Mucosa of stomach (tissue), 1 donor: ENCODE measurements around the gene FNDC3B.

Experiments
- H3K27me3 ChIP-seq: one replicate; pipeline ENCODE4 v1.7.0; 2013; ENCODE audit warnings: mild to moderate bottlenecking, low read length; ENCODE audit not compliant: control insufficient read depth, insufficient read depth
- H3K36me3 ChIP-seq: one replicate; pipeline ENCODE4 v1.7.0; 2013; ENCODE audit warnings: low read length; ENCODE audit not compliant: control insufficient read depth, insufficient read depth
- H3K4me1 ChIP-seq: one replicate; pipeline ENCODE4 v1.7.0; 2013; ENCODE audit warnings: mild to moderate bottlenecking, low read length; ENCODE audit not compliant: control insufficient read depth, insufficient read depth
- H3K4me3 ChIP-seq: one replicate; pipeline ENCODE4 v1.7.0; 2013; ENCODE audit warnings: low read length
- H3K9ac ChIP-seq: one replicate; pipeline ENCODE4 v1.7.0; 2013; ENCODE audit warnings: mild to moderate bottlenecking, low read length, moderate library complexity
- H3K9me3 ChIP-seq: one replicate; pipeline ENCODE4 v1.7.0; 2013; ENCODE audit warnings: mild to moderate bottlenecking, low read length, moderate library complexity; ENCODE audit not compliant: control insufficient read depth
- donor health status: Pancreatic carcinoma.

Gene FNDC3B

DNA sequence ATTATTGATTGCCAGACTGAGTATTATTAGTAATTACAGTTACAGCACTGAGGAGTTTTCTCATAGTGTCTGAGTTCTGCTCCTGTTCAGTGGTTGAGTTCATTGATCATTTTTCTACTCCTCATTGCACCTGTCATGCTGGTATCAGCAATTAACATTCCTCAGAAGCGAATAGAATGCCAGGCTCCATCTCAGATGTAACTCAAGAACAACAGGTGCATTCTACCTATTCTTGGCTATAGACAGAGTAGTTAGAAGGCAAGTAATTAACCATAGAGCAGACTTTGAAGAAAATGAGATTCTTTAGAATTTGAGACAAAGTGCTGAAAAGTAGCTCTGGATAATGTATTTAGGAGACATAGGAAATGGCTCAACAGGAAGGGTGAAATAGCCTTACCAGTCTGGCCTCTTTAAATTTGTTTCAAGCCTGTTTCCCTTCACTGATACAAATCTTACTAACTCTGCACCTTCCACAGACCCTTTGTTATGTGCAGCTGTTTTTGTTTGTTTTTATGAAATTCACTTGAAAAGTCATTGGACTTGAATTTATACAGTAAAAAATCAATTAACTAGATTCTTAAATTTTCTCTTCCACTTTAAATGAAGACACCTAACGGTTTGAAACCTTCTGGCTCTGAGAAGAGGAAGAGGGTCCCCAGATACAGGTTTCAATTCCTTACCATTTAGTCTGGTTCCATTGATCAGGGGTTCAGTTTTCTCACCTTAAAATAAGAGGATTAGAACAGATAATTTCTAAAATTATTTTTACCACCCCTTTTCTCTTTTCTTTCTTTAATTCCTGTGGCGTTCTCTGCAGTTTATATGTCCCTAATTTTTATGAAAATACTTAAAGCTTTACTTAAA, 109.6 kb downstream of the FNDC3B start:
- H3K4me1 ChIP-seq: peaks cover 37% of the 10 kb centered on the region
- H3K36me3 ChIP-seq: no peaks in the 10 kb centered on the region
- no peak overlapping the region for H3K4me3 ChIP-seq
- H3K9ac ChIP-seq: no peak overlapping the region
- H3K9me3 ChIP-seq: no peaks in the 10 kb centered on the region
- no peaks in the 10 kb centered on the region for H3K27me3 ChIP-seq

DNA sequence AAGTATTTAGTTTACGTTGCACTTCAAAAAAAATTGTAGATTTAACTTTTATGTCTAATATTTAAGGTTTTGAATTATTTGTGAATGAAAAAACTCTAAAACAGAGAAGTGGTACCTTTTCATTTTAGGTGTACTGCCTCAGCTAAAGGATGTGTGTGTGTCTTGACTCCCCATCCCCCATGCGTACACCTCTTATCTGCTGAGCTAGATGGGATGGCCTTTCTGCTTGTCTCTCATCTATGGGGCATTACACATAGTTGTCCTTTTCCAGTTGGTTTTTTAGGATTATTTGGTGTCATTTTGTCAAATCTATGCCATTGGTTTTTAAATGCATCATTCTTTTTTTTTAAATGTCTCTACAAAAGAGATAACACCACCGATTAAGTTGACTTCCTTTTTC, 110.9 kb downstream of the FNDC3B start:
- Histone ChIP-seq H3K4me3 (no peak overlapping the region), H3K9ac (no peak overlapping the region), H3K9me3 (no peaks in the 10 kb centered on the region), H3K36me3 (no peaks in the 10 kb centered on the region), H3K4me1 (peaks cover 40% of the 10 kb centered on the region), H3K27me3 (no peaks in the 10 kb centered on the region)

DNA sequence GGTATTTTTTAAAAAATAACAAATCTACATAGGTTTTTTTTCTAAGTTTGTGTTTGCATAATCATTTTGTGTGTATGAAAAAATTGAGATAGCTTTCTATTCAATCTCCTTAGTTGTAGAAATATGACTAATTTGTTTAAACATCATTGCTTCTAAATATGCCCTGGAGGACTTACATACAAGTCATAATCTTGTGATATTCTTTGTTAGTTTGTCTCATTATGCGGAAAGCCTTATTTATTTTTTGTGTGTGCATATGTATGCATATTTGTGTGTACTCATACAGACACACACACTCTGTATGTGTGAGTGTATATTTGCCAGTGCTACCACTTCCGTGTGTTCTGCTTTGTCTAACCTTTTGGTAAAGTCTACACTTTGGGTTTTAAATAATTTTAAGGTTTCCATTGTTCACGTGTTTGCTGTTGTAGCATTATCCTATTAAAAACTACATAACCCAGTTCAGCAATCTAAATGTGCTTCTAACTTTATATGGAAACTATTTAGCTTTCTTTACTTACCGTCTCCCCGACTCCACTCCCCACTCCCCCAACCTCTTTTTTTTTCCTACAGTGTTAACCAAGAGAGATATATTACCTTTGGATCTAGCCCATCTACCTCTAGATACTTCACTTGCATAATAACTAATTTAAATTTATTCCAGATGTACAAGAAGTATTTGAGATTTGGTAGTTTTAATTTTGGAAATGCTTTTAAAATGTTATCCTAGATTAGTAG, 111.7 kb downstream of the FNDC3B start:
- Histone ChIP-seq H3K4me3 (no peak overlapping the region), H3K4me1 (peaks cover 43% of the 10 kb centered on the region), H3K9ac (no peak overlapping the region), H3K27me3 (no peaks in the 10 kb centered on the region), H3K36me3 (no peaks in the 10 kb centered on the region), H3K9me3 (no peaks in the 10 kb centered on the region)

DNA sequence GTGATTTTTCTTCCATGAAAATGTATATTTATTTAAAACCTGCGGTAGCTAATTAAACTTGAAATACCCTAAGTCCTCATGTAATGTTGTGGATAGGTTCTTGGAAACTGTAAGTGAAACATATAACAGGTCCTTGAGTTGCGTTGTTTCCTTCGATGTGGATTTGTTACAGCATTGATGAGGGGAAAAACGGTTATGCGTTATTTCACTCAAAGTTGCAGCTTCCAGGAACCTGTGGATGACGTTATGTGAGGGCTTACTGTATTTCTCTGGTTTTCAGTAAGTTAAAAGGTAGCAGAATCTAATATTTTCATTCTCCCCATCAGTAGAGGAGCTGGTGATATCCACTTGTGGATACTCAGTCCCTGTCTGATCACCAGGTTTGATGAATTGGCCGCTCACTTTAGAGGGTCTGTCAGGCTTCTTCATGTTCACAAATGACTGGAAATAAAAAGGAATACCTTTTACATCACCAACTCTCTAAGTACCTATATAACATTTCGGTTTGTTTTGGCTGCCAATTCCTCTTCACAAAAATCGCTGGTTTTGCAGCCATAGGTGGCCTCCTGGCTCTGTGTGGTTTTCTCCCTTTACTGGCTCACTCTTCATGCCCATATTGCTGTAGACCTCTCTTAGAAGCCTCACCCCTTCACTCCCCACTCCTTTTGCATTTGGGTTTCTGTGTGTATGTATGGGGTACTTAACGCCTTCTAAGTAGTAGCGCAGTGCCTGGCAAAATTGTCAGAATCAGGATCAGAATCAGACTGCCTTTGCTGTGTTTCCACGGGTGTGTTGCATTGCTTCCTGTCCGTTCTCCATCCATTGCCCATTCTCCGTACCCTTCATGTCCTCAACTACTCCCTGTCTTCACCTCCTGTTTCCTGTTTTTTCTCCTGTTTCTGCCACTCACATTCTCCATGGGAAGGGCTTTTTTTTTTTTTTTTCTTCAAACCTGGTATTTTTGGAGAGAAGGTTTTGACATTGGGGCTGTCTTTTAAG, 112.6 kb downstream of the FNDC3B start:
- Histone ChIP-seq H3K36me3 (no peaks in the 10 kb centered on the region), H3K9ac (peak overlapping the region; percentile 54), H3K9me3 (no peaks in the 10 kb centered on the region), H3K4me3 (no peak overlapping the region), H3K4me1 (peaks cover 52% of the 10 kb centered on the region), H3K27me3 (no peaks in the 10 kb centered on the region)

DNA sequence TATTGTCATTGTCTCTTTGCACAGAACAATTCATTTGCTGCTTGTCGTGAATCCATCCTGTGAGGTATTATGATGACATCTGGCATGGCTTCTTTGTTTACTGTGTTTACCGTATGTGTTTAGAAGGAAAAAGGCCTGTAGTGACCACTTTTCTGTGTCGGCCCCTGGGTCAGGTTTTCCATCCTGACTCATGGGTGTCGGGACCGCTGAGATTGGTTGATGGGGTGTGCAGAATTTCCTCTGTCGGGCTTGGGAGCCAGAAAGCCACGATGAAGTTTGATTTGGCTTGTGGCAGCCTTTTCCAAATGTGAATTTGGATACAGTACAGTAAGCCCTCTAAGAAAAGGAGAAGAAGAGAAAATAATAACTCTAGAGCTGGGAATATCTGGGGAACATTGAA, 113.5 kb downstream of the FNDC3B start:
- H3K4me1 ChIP-seq: peaks cover 60% of the 10 kb centered on the region
- peak overlapping the region; percentile 54 for H3K9ac ChIP-seq
- no peaks in the 10 kb centered on the region for H3K36me3 ChIP-seq
- H3K4me3 ChIP-seq: no peak overlapping the region
- H3K27me3 ChIP-seq: no peaks in the 10 kb centered on the region
- H3K9me3 ChIP-seq: no peaks in the 10 kb centered on the region

DNA sequence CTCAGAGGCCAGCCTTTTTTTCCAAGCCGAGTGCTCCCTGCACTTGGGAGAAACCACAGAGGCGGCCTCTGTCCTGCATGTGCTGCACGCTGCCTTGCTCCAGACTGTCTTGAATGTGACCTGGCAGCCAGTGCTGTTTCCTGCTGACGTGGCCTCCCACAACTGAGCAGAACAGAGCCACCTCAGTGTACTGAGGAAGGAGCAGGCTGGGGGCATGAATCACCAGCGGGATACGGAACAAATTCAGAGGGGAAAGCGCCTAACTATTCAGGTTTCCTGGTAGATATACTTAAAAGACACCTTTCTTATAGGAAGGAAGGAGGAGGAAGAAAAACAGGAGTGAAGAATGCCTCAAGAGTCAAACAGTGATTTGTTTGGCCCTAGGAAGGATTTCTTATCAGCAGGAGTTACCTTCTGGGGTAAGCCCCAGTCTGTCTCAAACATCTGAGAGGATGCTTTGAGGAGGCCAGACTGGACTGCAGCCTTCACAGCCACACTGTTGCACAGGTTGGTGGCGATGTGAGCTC, 114.0 kb downstream of the FNDC3B start:
- Histone ChIP-seq H3K4me1 (peaks cover 58% of the 10 kb centered on the region), H3K9me3 (no peaks in the 10 kb centered on the region), H3K27me3 (no peaks in the 10 kb centered on the region), H3K36me3 (no peaks in the 10 kb centered on the region), H3K4me3 (no peak overlapping the region), H3K9ac (peak overlapping the region; percentile 54)

DNA sequence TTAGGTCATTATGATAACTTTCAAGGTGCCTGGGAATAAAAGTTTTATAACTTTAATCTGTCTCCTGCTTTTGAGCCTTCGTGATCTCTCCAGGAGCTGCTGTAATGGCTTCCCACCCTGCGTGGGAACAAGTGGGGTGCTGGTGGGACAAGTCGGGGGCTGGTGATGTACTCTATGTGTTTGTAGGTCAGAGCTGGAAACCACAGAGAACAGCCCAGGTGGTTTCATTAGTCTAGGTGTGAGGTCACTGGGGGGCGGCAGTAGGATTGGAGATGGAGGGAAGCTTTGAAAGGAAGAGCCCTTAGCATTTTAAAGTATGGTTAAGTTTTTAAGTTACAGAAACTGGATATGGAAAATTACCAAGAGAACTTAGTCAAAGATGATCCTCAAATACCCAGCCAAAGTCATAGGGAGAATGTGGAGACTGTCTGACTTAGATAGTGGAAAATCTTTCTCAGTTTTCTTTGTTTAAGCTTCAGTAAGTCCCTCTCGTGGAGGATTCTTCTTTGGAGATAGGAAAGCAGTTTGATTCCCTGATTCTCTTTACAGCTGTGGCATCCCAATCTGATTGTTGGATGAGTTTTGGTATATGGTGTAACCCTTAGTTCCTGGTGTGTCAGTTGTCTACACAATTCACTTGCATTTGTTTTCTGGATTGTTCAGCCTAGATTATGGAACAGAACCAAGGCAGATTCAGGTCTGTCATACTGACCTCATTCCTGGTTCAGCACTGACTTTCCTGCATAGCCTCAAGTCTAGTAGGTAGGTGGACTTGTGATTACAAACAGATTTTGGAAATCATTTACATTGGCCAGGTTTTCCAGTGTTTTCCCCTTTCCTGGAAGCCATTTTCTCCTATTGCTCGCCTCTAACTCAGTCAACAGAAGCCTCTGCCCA, 115.6 kb downstream of the FNDC3B start:
- peaks cover 52% of the 10 kb centered on the region for H3K4me1 ChIP-seq
- H3K9me3 ChIP-seq: no peaks in the 10 kb centered on the region
- H3K9ac ChIP-seq: peak overlapping the region; percentile 9
- no peaks in the 10 kb centered on the region for H3K36me3 ChIP-seq
- no peaks in the 10 kb centered on the region for H3K27me3 ChIP-seq
- H3K4me3 ChIP-seq: no peak overlapping the region

DNA sequence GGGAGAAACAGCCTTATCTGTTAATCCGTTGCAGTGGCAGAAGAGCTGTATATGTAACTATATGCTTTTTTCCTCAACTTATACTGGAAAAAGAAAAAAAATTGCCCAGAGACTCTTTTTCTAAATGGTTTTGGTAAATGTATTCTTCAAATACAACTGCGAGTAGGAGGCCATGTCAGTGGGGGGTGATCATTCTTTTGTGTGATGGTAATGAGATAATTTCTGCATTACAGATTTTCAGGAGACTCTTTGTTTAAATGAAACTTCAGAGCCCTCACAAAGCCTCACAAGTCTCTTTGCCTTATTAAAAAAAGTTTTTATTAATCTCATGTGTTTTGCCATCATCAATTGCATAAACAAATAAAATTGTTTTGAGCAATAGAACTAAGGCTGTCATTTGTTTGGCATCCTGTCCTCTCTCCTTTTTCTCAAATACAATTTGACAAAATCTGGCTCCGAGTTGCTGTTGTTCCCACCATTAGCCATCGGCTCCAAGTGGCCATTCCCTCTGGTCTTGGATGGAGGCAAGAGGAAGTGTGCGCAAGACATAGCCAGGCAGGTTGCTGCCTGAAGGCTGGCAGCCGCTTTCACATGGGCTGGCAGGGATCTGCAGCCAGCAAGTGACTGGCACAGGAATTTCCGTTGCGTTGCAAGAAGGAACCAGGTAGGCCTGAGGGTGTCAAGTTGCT, 116.7 kb downstream of the FNDC3B start:
- no peak overlapping the region for H3K9ac ChIP-seq
- H3K4me1 ChIP-seq: peaks cover 52% of the 10 kb centered on the region
- H3K36me3 ChIP-seq: no peaks in the 10 kb centered on the region
- H3K4me3 ChIP-seq: no peak overlapping the region
- H3K27me3 ChIP-seq: no peaks in the 10 kb centered on the region
- no peaks in the 10 kb centered on the region for H3K9me3 ChIP-seq

DNA sequence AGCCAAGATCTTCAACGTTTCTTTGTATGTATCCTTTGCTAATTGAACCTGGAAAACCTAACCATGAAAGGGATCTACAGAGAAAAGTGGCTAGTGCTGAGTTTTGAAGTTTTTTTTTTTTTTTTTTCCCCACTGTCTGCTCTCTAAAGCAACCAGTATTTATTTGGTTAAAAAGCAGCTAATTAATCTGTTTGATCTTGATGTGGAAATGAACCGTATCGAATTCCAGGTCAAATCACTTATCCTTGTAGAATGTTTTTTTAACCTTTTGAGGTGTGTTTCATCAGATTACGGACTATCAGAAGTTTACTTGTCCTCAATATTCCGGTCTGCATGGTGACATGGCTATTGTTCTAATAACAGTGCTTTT, 117.2 kb downstream of the FNDC3B start:
- Histone ChIP-seq H3K9ac (no peak overlapping the region), H3K27me3 (no peaks in the 10 kb centered on the region), H3K4me1 (peaks cover 51% of the 10 kb centered on the region), H3K36me3 (no peaks in the 10 kb centered on the region), H3K4me3 (no peak overlapping the region), H3K9me3 (no peaks in the 10 kb centered on the region)

DNA sequence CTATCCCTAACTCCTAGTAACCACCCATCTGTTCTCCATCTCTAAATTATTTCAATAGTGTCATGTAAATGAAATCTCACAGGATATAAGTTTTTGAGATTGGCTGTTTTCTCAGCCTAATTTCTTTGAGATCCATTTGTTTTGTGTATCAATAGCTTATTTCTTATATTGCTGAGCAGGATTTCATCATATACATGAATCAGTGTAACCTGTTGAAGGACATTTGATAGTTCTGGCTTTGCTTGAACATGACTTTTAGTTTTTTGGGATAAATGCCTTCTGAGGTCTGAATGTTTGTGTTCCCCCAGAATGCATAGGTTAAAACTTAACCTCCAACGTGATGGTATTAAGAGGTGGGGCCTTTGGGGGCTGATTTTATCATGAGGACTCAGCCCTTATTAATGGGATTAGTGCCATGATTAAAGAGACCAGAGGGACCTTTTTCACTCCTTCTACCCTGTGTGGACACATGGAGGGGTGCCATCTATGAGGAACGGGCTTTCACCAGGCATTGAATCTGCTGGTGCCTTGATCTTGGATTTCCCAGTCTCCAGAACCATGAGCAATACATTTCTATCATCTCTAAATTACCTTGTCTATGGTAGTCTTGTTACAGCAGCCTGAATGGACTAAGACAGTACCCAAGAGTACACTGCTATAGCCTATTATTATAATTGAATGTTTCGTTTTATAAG, 118.3 kb downstream of the FNDC3B start:
- H3K9ac ChIP-seq: no peak overlapping the region

More for the DNA sequence above, 118.3 kb downstream of the FNDC3B start:
- Histone ChIP-seq H3K27me3 (no peaks in the 10 kb centered on the region), H3K4me3 (no peak overlapping the region), H3K36me3 (no peaks in the 10 kb centered on the region), H3K9me3 (no peaks in the 10 kb centered on the region), H3K4me1 (peaks cover 40% of the 10 kb centered on the region)
